ENCODE measurements around the gene PFKFB2.

- TF ChIP-seq CTCF (IDR thresholded peaks at IDR 0.05; ENCODE audit: low read depth, low read length) (no peak), MAX (IDR thresholded peaks at IDR 0.05; ENCODE audit: low read depth, low read length) (no peak)
Measured at GRCh38 chr1:207054491-207054890, 1.4 kb downstream of the PFKFB2 start.

All from NB4 (cell line).